Measurements from ENCODE around the gene OR14C36. TPM values are rescaled to one million over a fixed set of nuclear protein-coding genes. Genes with fewer than 3 reads are reported as not detected.
"Not testable (repeated sequence)": the region's sequence is repeated elsewhere in the genome, so short reads cannot be mapped to it uniquely, and the experiment has no call there.

The OR14C36 gene
- total and polyA plus RNA-seq, 2 donors (not counting 1 experiment from before 2014, with no cell fraction given), result not detected

GRCh38 chr1:248306103-248306502, 42.5 kb upstream of the OR14C36 start:
- no peaks in the 10 kb centered on the region for H3K4me1 Mint-ChIP-seq
- H3K9me3 Mint-ChIP-seq (ENCODE audit: insufficient read depth), result no peaks in the 10 kb centered on the region
- no peak for DNase-seq
- Histone ChIP-seq H3K4me2 (replicated peaks; ENCODE audit: low read depth, low read length, poor library complexity, severe bottlenecking) (no peak overlapping the region), H3K27me3 (replicated peaks in 1 of 4; ENCODE audit: control extremely low read depth in 1 of 4, control insufficient read depth in 3 of 4, insufficient read depth in 4 of 4, low read length in 3 of 4) (no peaks in the 10 kb centered on the region), H2AFZ (ENCODE audit: insufficient read depth, low read depth, low read length, poor library complexity, severe bottlenecking) (no peak overlapping the region), H3K4me1 (ENCODE audit: control insufficient read depth in 2 of 2, insufficient read depth in 2 of 2, low read length in 2 of 2) (no peaks in the 10 kb centered on the region), H3K79me2 (ENCODE audit: control insufficient read depth, insufficient read depth, low read length) (no peaks in the 10 kb centered on the region), H3K9ac (ENCODE audit: low read length) (no peak overlapping the region), H3K9me3 (ENCODE audit: control extremely low read depth in 1 of 3, control insufficient read depth in 2 of 3, insufficient read depth in 1 of 3, low read length in 2 of 3) (no peaks in the 10 kb centered on the region), H3K27ac (ENCODE audit: low read length in 2 of 2) (no peak overlapping the region), H4K20me1 (ENCODE audit: control insufficient read depth, insufficient read depth, low read length, poor library complexity, severe bottlenecking) (no peaks in the 10 kb centered on the region), H3K36me3 (replicated peaks in 1 of 2; ENCODE audit: control extremely low read depth in 1 of 2, control insufficient read depth in 1 of 2, extremely low read depth in 1 of 2, insufficient read depth in 2 of 2, low read length in 1 of 2) (no peaks in the 10 kb centered on the region), H3K4me3 (ENCODE audit: control extremely low read depth in 1 of 5, extremely low read depth in 1 of 5, insufficient read depth in 1 of 5, low read depth in 2 of 5, low read length in 4 of 5) (no peak overlapping the region)
- no peak for ATAC-seq (ENCODE audit: low read depth)
- no peak overlapping the region for H3K27ac Mint-ChIP-seq
- 93% methylated on average over 13 of the region's 19 CpGs for WGBS (ENCODE audit: insufficient coverage)
- H3K4me3 Mint-ChIP-seq, result no peak overlapping the region
- CTCF ChIA-PET, result no interaction called here
- TF ChIP-seq EZH2 (IDR thresholded peaks at IDR 0.05; ENCODE audit: borderline replicate concordance, insufficient read depth, low read depth, low read length, poor library complexity, severe bottlenecking) (no peak), CTCF (IDR thresholded peaks at IDR 0.05) (no peak)
- H3K27me3 Mint-ChIP-seq, result no peaks in the 10 kb centered on the region
- intact Hi-C loops (cut with micrococcal nuclease), result no loop called here
- POLR2A ChIA-PET, result no interaction called here

- intact Hi-C loops (cut with micrococcal nuclease); CTCF ChIA-PET; H3K9me3 Mint-ChIP-seq (ENCODE audit: insufficient read depth); H3K4me2 ChIP-seq (replicated peaks; ENCODE audit: low read depth, low read length, poor library complexity, severe bottlenecking); H3K4me3 Mint-ChIP-seq; H3K27ac ChIP-seq (ENCODE audit: low read length in 2 of 2); H4K20me1 ChIP-seq (ENCODE audit: control insufficient read depth, insufficient read depth, low read length, poor library complexity, severe bottlenecking); POLR2A ChIA-PET; H3K27me3 Mint-ChIP-seq; H3K4me1 ChIP-seq (ENCODE audit: control insufficient read depth in 2 of 2, insufficient read depth in 2 of 2, low read length in 2 of 2); H3K9me3 ChIP-seq (ENCODE audit: control extremely low read depth in 1 of 3, control insufficient read depth in 2 of 3, insufficient read depth in 1 of 3, low read length in 2 of 3); H3K36me3 ChIP-seq (replicated peaks in 1 of 2; ENCODE audit: control extremely low read depth in 1 of 2, control insufficient read depth in 1 of 2, extremely low read depth in 1 of 2, insufficient read depth in 2 of 2, low read length in 1 of 2); H3K4me1 Mint-ChIP-seq; DNase-seq; ATAC-seq (ENCODE audit: low read depth); H3K9ac ChIP-seq (ENCODE audit: low read length); H3K27me3 ChIP-seq (replicated peaks in 1 of 4; ENCODE audit: control extremely low read depth in 1 of 4, control insufficient read depth in 3 of 4, insufficient read depth in 4 of 4, low read length in 3 of 4); H3K79me2 ChIP-seq (ENCODE audit: control insufficient read depth, insufficient read depth, low read length); H3K4me3 ChIP-seq (ENCODE audit: control extremely low read depth in 1 of 5, extremely low read depth in 1 of 5, insufficient read depth in 1 of 5, low read depth in 2 of 5, low read length in 4 of 5); H3K27ac Mint-ChIP-seq; H2AFZ ChIP-seq (ENCODE audit: insufficient read depth, low read depth, low read length, poor library complexity, severe bottlenecking): not testable (repeated sequence)
- 76% methylated on average over 7 of the region's 15 CpGs for WGBS (ENCODE audit: insufficient coverage)
These were observed 41.8 kb upstream of the OR14C36 start for GRCh38 chr1:248306740-248307139.
